Measurements from ENCODE around the gene CDK14.
A peak's percentile ranks its signal among the peaks of the same experiment; 100 is the strongest.

CDK14 gene

GRCh38 chr7:90835861-90836260, 239.7 kb downstream of the CDK14 start:
- DNase-seq (ENCODE audit: low spot score) (no peak), FAIRE-seq (peak; percentile 16)

- FAIRE-seq (no peak), DNase-seq (ENCODE audit: low spot score) (no peak)
Observed at GRCh38 chr7:90836937-90837336, 240.8 kb downstream of the CDK14 start.

- FAIRE-seq = no peak
- no peak for DNase-seq (ENCODE audit: low spot score)
Observed at GRCh38 chr7:90838799-90839198, 242.7 kb downstream of the CDK14 start.

GRCh38 chr7:90839316-90839715, 243.2 kb downstream of the CDK14 start:
- FAIRE-seq (no peak), DNase-seq (ENCODE audit: low spot score) (no peak)

GRCh38 chr7:90839727-90840291, 243.7 kb downstream of the CDK14 start:
- no peak for FAIRE-seq
- no peak for DNase-seq (ENCODE audit: low spot score)

- DNase-seq (ENCODE audit: low spot score) (no peak), FAIRE-seq (no peak)
Observed at GRCh38 chr7:90841759-90842429, 245.8 kb downstream of the CDK14 start.

GRCh38 chr7:90842430-90842788, 246.3 kb downstream of the CDK14 start:
- no peak for FAIRE-seq
- no peak for DNase-seq (ENCODE audit: low spot score)

GRCh38 chr7:90843472-90843871, 247.4 kb downstream of the CDK14 start:
- DNase-seq (ENCODE audit: low spot score) (no peak), FAIRE-seq (no peak)

GRCh38 chr7:90844421-90844820, 248.3 kb downstream of the CDK14 start:
- FAIRE-seq (no peak), DNase-seq (ENCODE audit: low spot score) (no peak)

GRCh38 chr7:90846192-90846591, 250.1 kb downstream of the CDK14 start:
- DNase-seq (ENCODE audit: low spot score) (no peak), FAIRE-seq (no peak)

- DNase-seq (ENCODE audit: low spot score) (no peak), FAIRE-seq (no peak)
Observed at GRCh38 chr7:90850066-90850465, 253.9 kb downstream of the CDK14 start.

GRCh38 chr7:90850471-90850870, 254.3 kb downstream of the CDK14 start:
- FAIRE-seq (no peak), DNase-seq (ENCODE audit: low spot score) (no peak)

GRCh38 chr7:90853205-90853604, 257.1 kb downstream of the CDK14 start:
- no peak for FAIRE-seq

GRCh38 chr7:90856351-90857070, 260.4 kb downstream of the CDK14 start:
- FAIRE-seq (no peak), DNase-seq (ENCODE audit: low spot score) (no peak)

More at GRCh38 chr7:90853205-90853604, 257.1 kb downstream of the CDK14 start:
- no peak for DNase-seq (ENCODE audit: low spot score)

- DNase-seq (ENCODE audit: low spot score) (no peak), FAIRE-seq (no peak)
Observed at GRCh38 chr7:90857603-90858002, 261.5 kb downstream of the CDK14 start.

- no peak for FAIRE-seq
- no peak for DNase-seq (ENCODE audit: low spot score)
Observed at GRCh38 chr7:90858546-90858945, 262.4 kb downstream of the CDK14 start.

GRCh38 chr7:90859521-90859920, 263.4 kb downstream of the CDK14 start:
- FAIRE-seq (no peak), DNase-seq (ENCODE audit: low spot score) (no peak)

- FAIRE-seq (no peak), DNase-seq (ENCODE audit: low spot score) (no peak)
Observed at GRCh38 chr7:90864088-90864487, 268.0 kb downstream of the CDK14 start.

GRCh38 chr7:90869335-90869734, 273.2 kb downstream of the CDK14 start:
- FAIRE-seq (no peak), DNase-seq (ENCODE audit: low spot score) (no peak)

GRCh38 chr7:90876701-90877100, 280.6 kb downstream of the CDK14 start:
- no peak for FAIRE-seq
- DNase-seq (ENCODE audit: low spot score) = no peak

GRCh38 chr7:90877201-90877600, 281.1 kb downstream of the CDK14 start:
- DNase-seq (ENCODE audit: low spot score) (no peak), FAIRE-seq (no peak)

GRCh38 chr7:90879924-90880323, 283.8 kb downstream of the CDK14 start:
- DNase-seq (ENCODE audit: low spot score) (no peak), FAIRE-seq (no peak)

- FAIRE-seq (no peak), DNase-seq (ENCODE audit: low spot score) (no peak)
Observed at GRCh38 chr7:90886416-90886815, 290.3 kb downstream of the CDK14 start.

Data from RCC 7860 (cell line).